ENCODE data around the gene RIC8B.
A peak's percentile ranks its signal among the peaks of the same experiment; 100 is the strongest.
"Not testable (repeated sequence)": the region's sequence is repeated elsewhere in the genome, so short reads cannot be mapped to it uniquely, and the experiment has no call there.

RIC8B gene

DNA sequence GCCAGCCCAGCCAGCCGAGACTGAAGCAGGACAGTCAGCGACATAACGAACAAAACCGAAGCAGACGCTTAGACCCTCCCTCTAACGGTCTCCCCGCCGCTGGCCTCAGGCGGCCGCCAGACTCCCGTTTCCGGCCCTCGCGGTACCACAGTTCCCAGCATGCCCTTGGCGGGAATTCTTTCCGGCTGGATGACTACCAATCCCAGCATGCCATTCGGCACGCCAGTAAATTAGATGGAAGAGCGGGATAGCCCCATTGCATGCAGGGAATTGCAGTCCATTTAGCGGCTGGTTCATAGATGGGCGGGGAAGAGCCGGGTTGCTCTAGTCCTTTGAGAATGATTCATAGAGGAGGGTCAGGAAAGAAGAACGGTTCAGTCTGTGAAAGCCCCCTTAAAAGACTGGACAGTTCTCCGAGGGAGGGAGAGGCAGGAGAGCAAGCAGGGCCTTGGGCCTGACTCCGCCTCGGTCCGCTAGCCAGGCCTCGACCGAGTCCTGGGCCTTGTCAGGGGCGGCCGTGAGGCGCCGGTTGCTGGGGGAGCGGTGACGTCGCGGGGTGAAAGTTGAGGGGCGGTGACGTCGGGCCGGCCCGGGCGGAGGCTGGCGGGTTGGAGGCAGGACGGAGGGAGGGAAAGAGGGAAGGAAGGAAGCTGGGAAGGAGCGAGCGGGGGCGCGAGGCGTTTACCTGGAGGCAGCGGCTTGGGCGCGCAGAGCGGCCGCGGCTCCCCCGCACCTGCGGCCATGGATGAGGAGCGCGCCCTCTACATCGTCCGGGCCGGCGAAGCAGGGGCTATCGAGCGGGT is at the start of gene RIC8B:
TSS of gene RIC8B (plus strand) at position 678 of the 803 bp plus-strand sequence. CDS start at position 742, 64 bp downstream.
- DNase-seq (ENCODE audit: low read depth in 3 of 3, low spot score in 1 of 3) = peak; percentile 46 to 71 (median 61)

DNA sequence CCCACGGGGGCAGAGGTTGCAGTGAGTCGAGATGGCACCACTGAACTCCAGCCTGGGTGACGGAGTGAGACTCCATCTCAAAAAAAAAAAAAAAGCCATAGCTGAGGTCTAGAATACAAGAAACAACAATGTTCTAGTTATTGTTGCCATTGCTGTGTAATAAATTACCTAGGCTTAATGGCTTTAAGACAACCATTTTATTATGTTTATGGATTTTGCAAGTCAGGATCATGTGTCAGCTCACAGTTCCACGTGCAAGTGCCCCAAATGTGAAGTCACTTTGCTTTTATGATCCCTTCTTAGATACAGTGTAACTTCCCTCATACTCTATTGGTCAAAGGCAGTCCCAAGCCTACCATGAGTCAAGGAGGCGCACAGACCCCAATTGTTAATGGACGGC is 49.5 kb upstream of the RIC8B start:
- DNase-seq (ENCODE audit: low read depth in 3 of 3, low spot score in 1 of 3) = no peak

DNA sequence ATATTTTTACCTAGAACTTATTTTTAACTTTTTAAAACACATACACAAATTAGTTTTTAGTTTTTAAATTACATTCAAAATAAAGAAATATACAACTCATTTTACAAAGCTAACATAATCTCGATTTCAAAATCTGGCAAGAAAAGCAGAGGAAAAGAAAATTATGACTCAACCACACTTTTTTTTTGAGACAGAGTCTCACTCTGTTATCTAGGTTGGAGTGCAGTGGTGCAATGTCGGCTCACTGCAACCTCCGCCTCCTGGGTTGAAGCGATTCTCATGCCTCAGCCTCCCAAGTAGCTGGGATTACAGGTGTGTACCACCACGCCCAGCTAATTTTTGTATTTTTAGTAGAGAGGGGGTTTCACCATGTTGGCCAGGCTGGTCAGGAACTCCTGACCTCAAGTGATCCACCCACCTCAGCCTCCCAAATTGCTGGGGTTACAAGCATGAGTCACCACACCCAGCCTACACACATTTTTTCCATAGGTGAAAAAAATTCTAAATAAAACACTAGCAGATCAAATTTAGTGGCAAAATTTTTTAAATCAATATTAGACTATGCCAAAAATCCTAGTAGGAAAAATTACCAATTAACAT is 47.8 kb upstream of the RIC8B start:
- DNase-seq (ENCODE audit: low read depth in 3 of 3, low spot score in 1 of 3) = not testable (repeated sequence)

DNA sequence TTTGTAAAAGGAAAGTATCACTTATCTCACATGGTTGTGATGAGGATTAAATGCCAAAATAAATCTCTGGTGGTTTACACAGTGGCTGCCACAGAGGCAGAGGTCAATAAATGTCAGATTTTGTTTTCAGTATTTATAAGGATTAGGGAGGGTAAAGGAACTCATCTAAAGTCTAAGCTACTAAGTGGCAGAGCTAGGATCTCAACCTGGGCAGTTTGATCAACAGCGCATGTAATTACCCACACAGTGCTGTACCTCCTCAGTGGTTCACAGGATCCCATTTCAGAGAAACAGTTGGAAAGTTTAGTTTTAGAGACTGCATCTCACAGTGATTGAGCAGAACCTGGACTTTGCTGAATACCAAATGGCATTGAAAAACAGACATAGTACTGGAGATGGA is 44.9 kb upstream of the RIC8B start:
- no peak for DNase-seq (ENCODE audit: low read depth in 3 of 3, low spot score in 1 of 3)

DNA sequence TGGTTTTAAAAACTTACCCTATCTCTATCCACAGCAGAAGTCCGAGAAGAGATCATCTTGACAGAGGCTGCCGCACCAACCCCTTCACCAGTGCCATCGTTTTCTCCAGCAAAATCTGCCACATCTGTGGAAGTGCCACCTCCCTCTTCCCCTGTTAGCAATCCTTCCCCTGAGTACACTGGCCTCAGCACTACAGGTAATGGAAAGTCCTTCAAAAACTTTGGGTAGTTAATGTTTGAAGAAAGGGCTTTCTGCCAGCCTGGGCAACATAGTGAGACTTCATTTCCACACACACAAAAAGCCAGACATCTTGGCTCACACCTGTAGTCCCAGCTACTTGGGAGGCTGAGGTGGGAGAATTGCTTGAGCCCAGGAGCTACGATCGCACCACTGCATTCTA is 41.6 kb upstream of the RIC8B start:
- DNase-seq (ENCODE audit: low read depth in 3 of 3, low spot score in 1 of 3) = no peak

DNA sequence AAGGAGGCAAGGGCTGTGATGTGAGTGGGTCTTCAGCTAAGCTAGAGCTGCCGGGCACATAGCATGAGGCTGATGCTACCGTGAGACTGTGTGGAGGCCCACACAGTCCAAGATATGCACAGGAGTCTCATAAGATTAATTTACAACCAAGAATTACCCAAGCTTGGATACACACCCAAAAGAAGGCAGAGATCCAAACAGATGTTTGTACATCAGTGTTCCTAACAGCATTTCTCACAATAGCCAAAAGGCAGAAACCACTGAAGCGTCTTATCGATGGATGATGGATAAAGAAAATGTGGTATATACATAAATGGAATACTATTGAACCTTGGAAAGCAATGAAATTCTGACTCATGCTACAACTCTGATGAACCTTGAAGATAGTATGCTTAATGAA is 40.8 kb upstream of the RIC8B start:
- DNase-seq (ENCODE audit: low read depth in 3 of 3, low spot score in 1 of 3) = no peak

DNA sequence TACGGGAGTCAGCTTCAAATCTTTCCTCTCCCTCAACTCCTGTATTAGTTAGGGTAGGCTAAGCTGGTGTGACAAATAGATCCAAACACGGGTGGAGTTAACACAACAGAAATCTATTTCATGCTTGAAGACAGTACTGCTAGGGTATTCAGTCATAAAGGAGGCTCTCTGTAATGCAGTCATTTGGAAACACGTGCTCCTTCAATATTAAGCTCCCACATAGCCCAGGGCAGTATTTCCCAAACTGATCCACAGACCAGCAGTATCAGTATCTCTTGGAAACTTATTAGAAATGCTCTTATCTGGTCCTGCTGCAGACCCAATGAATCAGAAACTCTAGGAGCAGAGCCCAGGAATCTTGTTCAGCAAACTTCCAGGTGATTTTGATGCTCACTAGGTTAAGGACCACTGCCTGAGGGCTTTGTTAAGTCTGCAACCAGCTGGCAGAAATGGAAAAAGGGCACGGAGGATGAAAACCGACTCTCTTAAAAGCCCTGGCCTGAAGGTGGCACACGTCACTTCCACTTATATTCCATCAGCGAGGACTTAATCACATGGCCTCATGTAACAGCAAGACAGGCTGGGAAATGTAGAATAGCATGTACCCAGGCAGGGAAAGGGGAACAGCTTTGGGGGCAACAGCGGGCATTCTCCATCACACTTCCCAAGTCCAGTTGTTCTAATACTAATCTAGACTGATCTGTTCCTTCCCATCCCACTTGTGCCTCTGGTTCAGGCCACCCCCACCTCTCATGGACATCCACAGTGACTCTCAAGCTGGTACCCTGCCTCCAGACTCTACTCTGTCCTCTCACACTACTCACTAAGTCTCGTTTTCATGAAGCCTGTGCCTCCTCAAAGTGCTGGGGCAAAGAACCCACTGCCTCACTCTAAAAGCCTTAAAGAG is 38.2 kb upstream of the RIC8B start:
- DNase-seq (ENCODE audit: low read depth in 3 of 3, low spot score in 1 of 3) = no peak

- DNase-seq (ENCODE audit: low read depth in 3 of 3, low spot score in 1 of 3) = no peak
These were observed 35.2 kb upstream of the RIC8B start for GRCh38 chr12:106739318-106739717.

GRCh38 chr12:106739815-106740530 is 34.5 kb upstream of the RIC8B start:
- DNase-seq (ENCODE audit: low read depth in 3 of 3, low spot score in 1 of 3) = no peak

DNA sequence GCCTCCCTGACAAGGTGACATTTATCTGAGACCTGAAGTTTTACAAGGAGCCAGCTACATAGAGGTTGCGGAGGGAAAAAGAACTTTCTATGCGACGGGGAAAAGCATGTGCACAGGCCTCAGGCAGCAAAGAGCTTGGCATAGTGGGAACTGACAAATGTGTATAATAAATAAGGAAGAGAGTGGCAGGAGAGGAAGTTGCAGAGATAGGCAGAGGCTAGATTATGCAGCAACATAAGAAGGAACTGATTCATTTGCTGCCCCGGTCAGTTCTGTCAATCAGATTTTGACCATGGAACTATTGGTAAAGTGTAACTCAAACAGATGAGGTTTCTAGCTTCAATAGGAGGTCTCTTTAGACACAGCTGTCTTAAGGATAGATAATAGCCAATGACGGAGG is 33.7 kb upstream of the RIC8B start:
- no peak for DNase-seq (ENCODE audit: low read depth in 3 of 3, low spot score in 1 of 3)

- no peak for DNase-seq (ENCODE audit: low read depth in 3 of 3, low spot score in 1 of 3)
These were observed 33.2 kb upstream of the RIC8B start for GRCh38 chr12:106741247-106741646.

- no peak for DNase-seq (ENCODE audit: low read depth in 3 of 3, low spot score in 1 of 3)
These were observed 31.1 kb upstream of the RIC8B start for GRCh38 chr12:106743270-106743988.

DNA sequence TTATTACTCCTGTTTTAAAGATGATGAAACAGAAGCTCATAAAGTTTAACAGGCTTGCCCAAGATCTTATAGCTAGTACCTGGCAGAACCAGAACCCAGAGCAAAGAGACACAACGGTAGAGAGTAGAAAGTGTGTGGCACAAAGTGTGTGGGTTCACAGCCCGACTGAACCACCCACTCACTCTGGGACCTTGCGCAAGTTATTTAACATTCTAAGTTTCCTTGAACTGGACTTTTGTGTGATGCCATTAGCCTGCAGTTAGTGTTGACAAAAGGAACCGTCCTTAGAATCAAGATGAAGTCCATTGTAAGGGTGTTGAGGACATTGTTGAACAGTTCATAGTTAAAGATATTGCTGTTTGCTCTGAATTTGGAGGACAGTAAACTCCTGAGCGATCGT is 29.9 kb upstream of the RIC8B start:
- DNase-seq (ENCODE audit: low read depth in 3 of 3, low spot score in 1 of 3) = no peak

- DNase-seq (ENCODE audit: low read depth in 3 of 3, low spot score in 1 of 3) = no peak
These were observed 29.2 kb upstream of the RIC8B start for GRCh38 chr12:106745181-106745745.

- no peak for DNase-seq (ENCODE audit: low read depth in 3 of 3, low spot score in 1 of 3)
These were observed 26.5 kb upstream of the RIC8B start for GRCh38 chr12:106747973-106748436.

GRCh38 chr12:106750524-106750923 is 24.0 kb upstream of the RIC8B start:
- no peak for DNase-seq (ENCODE audit: low read depth in 3 of 3, low spot score in 1 of 3)

DNA sequence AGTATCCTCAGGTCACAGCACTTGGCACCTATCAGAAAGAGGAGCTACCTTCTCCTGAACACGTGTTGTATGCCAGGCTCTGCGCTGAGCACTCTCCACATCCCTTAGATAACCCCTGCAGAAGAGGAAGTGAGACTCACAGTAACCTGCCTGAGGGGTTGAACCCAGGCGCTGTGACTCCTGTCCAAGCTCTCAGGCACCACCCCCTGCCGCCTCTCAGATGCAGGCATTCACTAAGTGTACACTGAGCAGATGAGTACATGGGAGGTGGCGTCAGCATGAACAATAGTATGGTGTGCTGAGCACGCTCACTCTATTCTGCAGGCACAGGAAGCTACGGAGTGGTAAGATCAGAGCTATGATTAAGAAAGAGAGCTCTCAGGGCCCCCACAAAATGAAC is 21.0 kb upstream of the RIC8B start:
- DNase-seq (ENCODE audit: low read depth in 3 of 3, low spot score in 1 of 3) = peak in 1 of 3 donors; percentile 37

DNA sequence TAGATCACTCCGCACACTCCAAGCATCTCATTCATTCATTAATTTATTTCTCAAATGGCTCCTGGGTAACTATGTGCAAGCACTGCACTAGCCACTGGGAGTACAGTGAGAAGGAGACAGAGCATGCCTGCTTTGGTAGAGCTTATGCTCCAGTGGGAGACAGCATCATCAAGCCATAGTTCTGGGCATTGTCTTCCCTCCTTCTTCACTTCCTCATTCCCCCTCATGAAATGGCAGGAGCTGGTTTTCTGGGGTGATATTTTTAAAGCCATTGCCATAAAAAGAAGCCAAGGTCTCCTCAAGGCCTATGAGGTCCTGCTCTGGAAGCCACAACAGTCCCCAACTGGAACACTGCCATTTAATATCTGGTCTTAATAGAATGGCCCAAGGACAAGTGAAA is 20.2 kb upstream of the RIC8B start:
- DNase-seq (ENCODE audit: low read depth in 3 of 3, low spot score in 1 of 3) = no peak

DNA sequence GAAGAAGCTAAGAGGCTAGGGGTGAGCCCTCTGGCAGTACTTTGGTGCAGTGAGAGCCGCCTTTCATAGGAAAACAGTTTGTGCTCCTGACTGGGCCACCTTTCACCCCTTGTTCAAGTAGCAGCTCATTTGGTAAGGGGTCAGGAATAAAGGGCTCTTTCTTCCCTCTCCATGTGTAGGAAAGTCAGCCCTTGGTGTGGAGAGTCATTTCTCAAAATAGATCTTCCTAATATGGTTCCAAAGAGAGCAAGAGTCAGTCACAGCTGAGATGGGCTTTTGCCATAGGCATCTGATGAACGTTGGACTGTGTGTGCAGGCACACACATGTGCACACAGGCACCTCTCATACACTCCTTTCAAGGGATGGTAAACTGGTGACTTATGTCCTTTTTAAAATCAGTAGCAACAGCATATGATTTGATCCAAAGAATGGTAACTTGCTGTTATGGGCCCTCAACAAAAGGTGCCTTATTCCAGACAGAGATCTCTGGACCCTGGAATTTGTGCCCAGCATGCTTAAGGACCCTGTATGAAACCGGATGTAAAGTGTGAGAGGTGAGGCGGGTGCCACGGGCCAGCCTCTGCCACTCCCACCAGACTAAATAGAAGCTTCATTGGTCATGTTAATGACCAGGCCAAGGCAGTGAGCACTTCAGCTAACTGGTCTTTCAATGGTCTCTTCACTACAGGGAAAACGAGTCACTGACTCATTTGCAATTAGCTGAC is 16.7 kb upstream of the RIC8B start:
- no peak for DNase-seq (ENCODE audit: low read depth in 3 of 3, low spot score in 1 of 3)
